Body of pancreas (tissue), 4 donors: Measurements from ENCODE around the gene ACE. TPM values are rescaled to one million over a fixed set of nuclear protein-coding genes. Genes with fewer than 3 reads are reported as not detected.

Experiments used
- ATAC-seq: fragments of 150-250 bp; one replicate; pipeline ENCODE4 v1.9.1; 2016
- DNase-seq, 4 donors: peaks; one replicate each; pipeline ENCODE4 v3.0.0-alpha.2; 2019
- H3K27ac ChIP-seq, 4 donors: fragments of 200-600 bp; sonication (generic); 1 replicate in 3 of 4; 2 replicates in 1 of 4; pipeline versions ENCODE4 v1.5.1 to v1.6.1; 2016 to 2019; ENCODE audit warnings: mild to moderate bottlenecking in 1 of 4, mixed read lengths in 1 of 4, moderate library complexity in 1 of 4
- H3K27me3 ChIP-seq, 2 donors: fragments of 200-600 bp; sonication (generic); one replicate each; pipeline ENCODE4 v1.6.0; 2016; ENCODE audit warnings: mild to moderate bottlenecking in 1 of 2
- H3K36me3 ChIP-seq, 2 donors: fragments of 200-600 bp; sonication (generic); replicated peaks in 1 of 2; 2 replicates each; pipeline ENCODE4 v1.5.1; 2016; ENCODE audit warnings: low read depth in 2 of 2; ENCODE audit not compliant: insufficient read depth in 1 of 2
- H3K4me1 ChIP-seq: fragments of 200-600 bp; sonication (generic); one replicate; pipeline ENCODE4 v1.6.0; 2016
- H3K4me3 ChIP-seq, 2 donors: fragments of 200-600 bp; sonication (generic); 1 replicate in 1 of 2; 2 replicates in 1 of 2; pipeline ENCODE4 v1.5.1; 2016 to 2019
- H3K9me3 ChIP-seq, 3 donors: fragments of 200-600 bp; sonication (generic); 1 replicate in 2 of 3; 2 replicates in 1 of 3; pipeline ENCODE4 v1.5.1; 2016
- POLR2A ChIP-seq, 3 donors: fragments of 450-650 bp; IDR thresholded peaks; one replicate each; pipeline ENCODE4 v1.6.1; 2016; ENCODE audit warnings: antibody characterized with exemption in 3 of 3, mild to moderate bottlenecking in 2 of 3
- WGBS, 2 donors: methylation state at CpG; one replicate each; pipeline ENCODE4 v1.1.5; 2017; 5-methylcytosine and 5-hydroxymethylcytosine counted together
- intact Hi-C: fragments of 100-400 bp; cut with DNase I; formaldehyde crosslinking; loops from one replicate; pipeline ENCODE4 v1.15.1; 2023
- total RNA-seq, 2 donors: library from RNA; depleted of rRNA; stranded (reverse); fragments of >200 nt; gene quantifications; one replicate each; pipeline ENCODE4 v1.1.0, GENCODE V29; 2016
- TF ChIP-seq, protein P1 (sequence below), 7 experiments: fragments of 450-650 bp in 4 of 7; fragments of 200-600 bp in 3 of 7; sonication (generic) in 3 of 7; IDR thresholded peaks; one replicate each; pipeline ENCODE4 v1.5.1; 2016 to 2019; ENCODE audit warnings: antibody characterized with exemption in 7 of 7

The ACE gene
- total RNA-seq, 2 donors from 2014 or later, result 5.3 to 6.2 TPM

DNA sequence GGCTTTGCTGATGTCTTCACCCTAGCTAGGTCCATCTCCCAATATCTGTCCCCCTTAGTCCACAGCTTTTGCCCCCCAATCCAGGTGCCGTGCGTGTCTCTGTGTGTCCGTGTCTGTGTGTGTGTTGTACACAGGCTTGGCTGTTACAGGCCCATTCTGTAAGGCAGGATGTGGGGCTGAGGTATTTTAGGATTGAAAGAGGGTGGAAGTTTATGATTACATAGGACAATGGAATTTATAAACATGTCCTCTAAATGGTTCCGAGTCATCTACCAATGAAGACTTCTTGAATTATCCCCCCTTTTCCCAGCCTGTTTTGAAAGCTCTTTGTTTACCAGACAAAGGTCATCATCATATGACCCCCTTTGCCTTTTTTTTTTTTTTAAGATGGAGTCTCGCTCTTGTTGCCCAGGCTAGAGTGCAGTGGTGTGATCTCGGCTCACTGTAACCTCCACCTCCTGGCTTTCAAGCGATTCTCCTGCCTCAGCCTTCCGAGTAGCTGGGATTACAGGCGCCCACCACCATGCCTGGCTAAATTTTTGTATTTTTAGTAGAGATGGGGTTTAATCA lies 21.9 kb downstream of the ACE start:
- DNase-seq, result no peak
- Histone ChIP-seq H3K4me1 (peaks cover 6% of the 10 kb centered on the region), H3K27me3 (no peaks in the 10 kb centered on the region), H3K36me3 (no peaks in the 10 kb centered on the region), H3K4me3 (no peak overlapping the region), H3K9me3 (no peaks in the 10 kb centered on the region), H3K27ac (no peak overlapping the region)
- ATAC-seq, result no peak
- intact Hi-C loops, result no loop called here
- no peak for TF ChIP-seq POLR2A (IDR thresholded peaks at IDR 0.05)
- TF ChIP-seq, protein P1, sequence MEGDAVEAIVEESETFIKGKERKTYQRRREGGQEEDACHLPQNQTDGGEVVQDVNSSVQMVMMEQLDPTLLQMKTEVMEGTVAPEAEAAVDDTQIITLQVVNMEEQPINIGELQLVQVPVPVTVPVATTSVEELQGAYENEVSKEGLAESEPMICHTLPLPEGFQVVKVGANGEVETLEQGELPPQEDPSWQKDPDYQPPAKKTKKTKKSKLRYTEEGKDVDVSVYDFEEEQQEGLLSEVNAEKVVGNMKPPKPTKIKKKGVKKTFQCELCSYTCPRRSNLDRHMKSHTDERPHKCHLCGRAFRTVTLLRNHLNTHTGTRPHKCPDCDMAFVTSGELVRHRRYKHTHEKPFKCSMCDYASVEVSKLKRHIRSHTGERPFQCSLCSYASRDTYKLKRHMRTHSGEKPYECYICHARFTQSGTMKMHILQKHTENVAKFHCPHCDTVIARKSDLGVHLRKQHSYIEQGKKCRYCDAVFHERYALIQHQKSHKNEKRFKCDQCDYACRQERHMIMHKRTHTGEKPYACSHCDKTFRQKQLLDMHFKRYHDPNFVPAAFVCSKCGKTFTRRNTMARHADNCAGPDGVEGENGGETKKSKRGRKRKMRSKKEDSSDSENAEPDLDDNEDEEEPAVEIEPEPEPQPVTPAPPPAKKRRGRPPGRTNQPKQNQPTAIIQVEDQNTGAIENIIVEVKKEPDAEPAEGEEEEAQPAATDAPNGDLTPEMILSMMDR (IDR thresholded peaks at IDR 0.05), result no peak
- WGBS, 2 donors, result 74 to 82% methylated on average over 9 of the region's 9 CpGs

DNA sequence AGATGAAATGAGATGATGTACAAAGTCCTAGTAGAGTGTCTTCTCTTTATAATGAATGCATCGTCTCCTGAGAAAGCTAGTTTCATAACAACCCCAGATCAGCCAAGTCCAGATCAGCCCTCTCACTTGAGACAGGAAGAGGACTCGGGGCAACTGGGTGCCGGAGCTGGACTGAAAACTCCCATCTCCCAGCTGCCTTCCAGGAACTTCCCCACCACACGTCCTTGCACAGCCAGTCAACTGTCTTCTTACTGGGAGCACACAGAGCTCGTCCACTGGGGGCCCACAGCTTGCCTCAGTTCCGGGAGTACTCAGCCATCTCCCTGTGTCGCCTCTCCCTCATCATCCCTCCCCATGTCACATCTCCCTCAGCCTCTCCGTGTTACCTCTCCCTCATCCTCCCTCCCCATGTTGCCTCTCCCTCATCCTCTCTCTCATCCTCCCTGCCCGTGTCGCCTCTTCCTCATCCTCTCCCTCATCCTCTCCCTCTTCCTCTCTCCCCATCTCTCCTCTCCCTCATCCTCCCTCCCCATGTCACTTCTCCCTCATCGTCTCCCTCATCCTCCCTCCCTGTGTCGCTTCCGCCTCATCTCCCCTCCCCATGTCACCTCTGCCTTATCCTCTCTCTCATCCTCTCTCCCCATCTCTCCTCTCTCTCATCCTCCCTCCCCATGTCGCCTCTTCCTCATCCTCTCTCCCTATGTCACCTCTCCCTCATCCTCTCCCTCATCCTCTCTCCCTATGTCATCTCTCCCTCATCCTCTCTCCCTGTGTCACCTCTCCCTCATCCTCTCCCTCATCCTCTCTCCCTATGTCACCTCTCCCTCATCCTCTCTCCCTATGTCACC lies 23.9 kb downstream of the ACE start:
- TF ChIP-seq POLR2A (IDR thresholded peaks at IDR 0.05), result no peak
- TF ChIP-seq, protein P1 (IDR thresholded peaks at IDR 0.05), result no peak
- DNase-seq (no peak), ATAC-seq (no peak)
- no peak overlapping the region for H3K27ac ChIP-seq
- no peaks in the 10 kb centered on the region for H3K36me3 ChIP-seq
- no peak overlapping the region for H3K4me3 ChIP-seq
- no peaks in the 10 kb centered on the region for H3K4me1 ChIP-seq
- intact Hi-C loops, result no loop called here
- no peaks in the 10 kb centered on the region for H3K27me3 ChIP-seq
- 56 to 57% methylated on average over 14 of the region's 14 CpGs for WGBS, 2 donors
- H3K9me3 ChIP-seq, result no peaks in the 10 kb centered on the region

DNA sequence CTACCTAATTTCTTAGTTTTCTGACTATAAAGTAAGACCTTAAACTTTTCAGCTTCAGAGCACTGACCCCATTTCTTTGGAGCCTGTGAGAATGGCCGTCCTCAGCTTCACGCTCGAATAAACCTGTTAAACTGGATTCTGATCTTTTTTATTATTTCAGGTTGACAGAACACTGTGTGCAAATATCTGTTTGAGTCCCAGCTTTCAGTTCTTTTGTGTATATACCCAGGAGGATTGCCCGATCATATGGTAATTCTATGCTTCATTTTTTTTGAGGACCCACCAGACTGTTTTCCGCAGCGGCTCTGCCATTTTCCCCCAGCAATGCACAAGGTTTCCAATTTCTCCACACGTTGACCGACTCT lies 26.5 kb downstream of the ACE start:
- Histone ChIP-seq H3K27ac (no peak overlapping the region), H3K4me3 (no peak overlapping the region), H3K27me3 (no peaks in the 10 kb centered on the region), H3K9me3 (no peaks in the 10 kb centered on the region), H3K4me1 (no peaks in the 10 kb centered on the region), H3K36me3 (no peaks in the 10 kb centered on the region)
- WGBS, 2 donors, result 41 to 42% methylated on average over 8 of the region's 8 CpGs
- intact Hi-C loops, result no loop called here
- TF ChIP-seq POLR2A (IDR thresholded peaks at IDR 0.05), result no peak
- TF ChIP-seq, protein P1 (IDR thresholded peaks at IDR 0.05), result no peak
- no peak for DNase-seq
- ATAC-seq, result no peak

DNA sequence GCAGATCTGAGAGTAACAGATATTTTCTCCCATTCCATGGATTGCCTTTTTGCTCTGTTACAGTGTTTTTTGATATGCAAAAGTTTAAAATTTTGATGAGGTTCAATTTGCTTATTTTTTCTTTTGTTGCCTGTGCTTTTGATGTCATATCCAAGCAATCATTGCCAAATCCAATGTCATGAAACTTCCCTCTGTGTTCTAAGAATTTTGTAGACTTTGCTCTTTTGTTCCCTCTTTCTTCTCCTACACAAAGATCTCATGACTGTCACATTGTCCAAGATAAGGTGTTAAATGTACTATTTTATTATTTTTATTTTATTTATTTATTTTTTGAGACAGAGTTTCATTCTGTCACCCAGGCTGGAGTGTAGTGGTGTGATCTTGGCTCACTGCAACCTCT lies 27.4 kb downstream of the ACE start:
- Histone ChIP-seq H3K36me3 (no peaks in the 10 kb centered on the region), H3K27ac (no peak overlapping the region), H3K9me3 (no peaks in the 10 kb centered on the region), H3K27me3 (no peaks in the 10 kb centered on the region), H3K4me3 (no peak overlapping the region), H3K4me1 (no peaks in the 10 kb centered on the region)
- intact Hi-C loops, result no loop called here
- DNase-seq (no peak), ATAC-seq (no peak)
- TF ChIP-seq POLR2A (IDR thresholded peaks at IDR 0.05), result no peak
- TF ChIP-seq, protein P1 (IDR thresholded peaks at IDR 0.05), result no peak

DNA sequence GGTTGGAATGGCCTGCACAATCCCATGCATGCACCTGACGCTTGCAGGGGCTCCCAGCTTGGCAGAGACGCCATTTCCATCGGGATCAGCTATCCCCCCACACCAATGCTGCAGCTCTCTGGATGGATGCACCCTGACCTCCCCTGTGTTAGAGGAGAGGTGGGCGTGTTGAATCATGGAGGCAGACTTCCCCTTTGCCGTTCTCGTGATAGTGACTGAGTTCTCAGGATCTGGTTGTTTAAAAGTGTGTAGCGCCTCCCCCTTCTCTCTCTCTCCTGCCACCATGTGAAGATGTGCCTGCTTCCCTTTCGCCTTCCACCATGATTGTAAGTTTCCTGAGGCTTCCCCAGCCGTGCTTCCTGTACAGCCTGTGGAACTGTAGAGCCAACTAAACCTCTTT lies 28.5 kb downstream of the ACE start:
- Histone ChIP-seq H3K4me3 (no peak overlapping the region), H3K27ac (no peak overlapping the region), H3K4me1 (no peaks in the 10 kb centered on the region), H3K36me3 (no peaks in the 10 kb centered on the region), H3K27me3 (no peaks in the 10 kb centered on the region), H3K9me3 (no peaks in the 10 kb centered on the region)
- 83 to 95% methylated on average over 9 of the region's 9 CpGs for WGBS, 2 donors
- no peak for DNase-seq
- no peak for TF ChIP-seq POLR2A (IDR thresholded peaks at IDR 0.05)
- TF ChIP-seq, protein P1 (IDR thresholded peaks at IDR 0.05), result no peak
- no peak for ATAC-seq
- intact Hi-C loops, result no loop called here
